SIG-M5 (cell line): ENCODE results near the gene B3GALNT2.

Experiments
- DNase-seq: peaks from one replicate; lab custom pipeline; 2025; lab: John Stamatoyannopoulos, UW

Gene B3GALNT2

GRCh38 chr1:235454021-235454420 is 50.2 kb downstream of the B3GALNT2 start:
- no peak for DNase-seq

GRCh38 chr1:235450886-235451483 is 53.3 kb downstream of the B3GALNT2 start:
- no peak for DNase-seq

GRCh38 chr1:235450433-235450832 is 53.8 kb downstream of the B3GALNT2 start:
- no peak for DNase-seq

GRCh38 chr1:235448616-235449015 is 55.6 kb downstream of the B3GALNT2 start:
- no peak for DNase-seq

- no peak for DNase-seq
Measured at GRCh38 chr1:235442788-235443429, 61.3 kb downstream of the B3GALNT2 start.

- no peak for DNase-seq
Measured at GRCh38 chr1:235441159-235441685, 63.0 kb downstream of the B3GALNT2 start.

- no peak for DNase-seq
Measured at GRCh38 chr1:235434001-235434400, 70.3 kb downstream of the B3GALNT2 start.

- DNase-seq, result no peak
Measured at GRCh38 chr1:235430991-235431390, 73.3 kb downstream of the B3GALNT2 start.

GRCh38 chr1:235429143-235429542 is 75.1 kb downstream of the B3GALNT2 start:
- DNase-seq, result no peak

- no peak for DNase-seq
Measured at GRCh38 chr1:235427447-235427846, 76.8 kb downstream of the B3GALNT2 start.

GRCh38 chr1:235426680-235427079 is 77.6 kb downstream of the B3GALNT2 start:
- no peak for DNase-seq

GRCh38 chr1:235426143-235426542 is 78.1 kb downstream of the B3GALNT2 start:
- no peak for DNase-seq

- DNase-seq, result no peak
Measured at GRCh38 chr1:235425357-235425756, 78.9 kb downstream of the B3GALNT2 start.

GRCh38 chr1:235424092-235424491 is 80.2 kb downstream of the B3GALNT2 start:
- DNase-seq, result no peak

GRCh38 chr1:235423214-235423652 is 81.0 kb downstream of the B3GALNT2 start:
- DNase-seq, result no peak

GRCh38 chr1:235421751-235422150 is 82.5 kb downstream of the B3GALNT2 start:
- no peak for DNase-seq

GRCh38 chr1:235417086-235417697 is 87.1 kb downstream of the B3GALNT2 start:
- no peak for DNase-seq

GRCh38 chr1:235416662-235417049 is 87.6 kb downstream of the B3GALNT2 start:
- no peak for DNase-seq

GRCh38 chr1:235415008-235415904 is 89.0 kb downstream of the B3GALNT2 start:
- DNase-seq, result no peak

GRCh38 chr1:235411489-235412486 is 92.5 kb downstream of the B3GALNT2 start:
- no peak for DNase-seq

GRCh38 chr1:235410467-235410866 is 93.8 kb downstream of the B3GALNT2 start:
- DNase-seq, result no peak
